HepG2 (cell line): ENCODE data around the gene ZBTB7B. TPM values are rescaled to one million over a fixed set of nuclear protein-coding genes. Genes with fewer than 3 reads are reported as not detected.

Source experiments
- ATF1 ChIP-seq: IDR thresholded peaks from 2 replicates; pipeline ENCODE4 v1.6.1; 2016; ENCODE audit warnings: mild to moderate bottlenecking, control low read depth
- CHCHD3 ChIP-seq: sonication (generic); formaldehyde crosslinking; IDR thresholded peaks from 2 replicates; pipeline ENCODE4 v1.8.0; 2022; ENCODE audit warnings: mild to moderate bottlenecking, missing genetic modification reagents, moderate library complexity
- ESRRA ChIP-seq: sonication (generic); formaldehyde crosslinking; IDR thresholded peaks from 2 replicates; pipeline ENCODE4 v1.5.1; 2020; ENCODE audit warnings: mild to moderate bottlenecking, low read depth, missing genetic modification reagents
- ETV5 ChIP-seq: IDR thresholded peaks from 2 replicates; pipeline ENCODE4 v1.6.1; 2018; ENCODE audit warnings: missing biosample characterization, missing genetic modification reagents, inconsistent platforms, borderline replicate concordance
- FOXK1 ChIP-seq: sonication (generic); formaldehyde crosslinking; IDR thresholded peaks from 2 replicates; pipeline ENCODE4 v1.4.0; 2020; ENCODE audit warnings: low read depth, missing genetic modification reagents, borderline replicate concordance
- GZF1 ChIP-seq: sonication (generic); formaldehyde crosslinking; IDR thresholded peaks from 2 replicates; pipeline ENCODE4 v1.5.1; 2020; ENCODE audit warnings: mild to moderate bottlenecking, missing genetic modification reagents
- HNF1B ChIP-seq: sonication (generic); formaldehyde crosslinking; IDR thresholded peaks from 2 replicates; pipeline ENCODE4 v1.5.1; 2020; ENCODE audit warnings: mild to moderate bottlenecking, moderate library complexity, missing genetic modification reagents
- HOXA3 ChIP-seq: sonication (generic); formaldehyde crosslinking; IDR thresholded peaks from 2 replicates; pipeline ENCODE4 v1.5.0; 2020; ENCODE audit warnings: missing genetic modification reagents
- NBN ChIP-seq: fragments of 450-650 bp; conservative IDR thresholded peaks from 2 replicates; pipeline ENCODE4 v1.6.1; 2017
- NFE2 ChIP-seq: sonication (generic); formaldehyde crosslinking; IDR thresholded peaks from 2 replicates; pipeline ENCODE4 v1.4.0; 2020; ENCODE audit warnings: missing genetic modification reagents
- PLSCR1 ChIP-seq: sonication (generic); formaldehyde crosslinking; IDR thresholded peaks from 2 replicates; pipeline ENCODE4 v1.5.0; 2020; ENCODE audit warnings: missing genetic modification reagents, mild to moderate bottlenecking, borderline replicate concordance
- POLR2AphosphoS5 ChIP-seq: IDR thresholded peaks from 2 replicates; pipeline ENCODE4 v1.6.1; 2012; ENCODE audit warnings: low read depth, low read length
- SNAI1 ChIP-seq: sonication (generic); formaldehyde crosslinking; IDR thresholded peaks from 2 replicates; pipeline ENCODE4 v1.5.0; 2020; ENCODE audit warnings: mild to moderate bottlenecking, missing genetic modification reagents, borderline replicate concordance
- ZHX1 ChIP-seq: sonication (generic); formaldehyde crosslinking; IDR thresholded peaks from 2 replicates; pipeline ENCODE4 v1.8.1; 2022; ENCODE audit warnings: low read depth, mild to moderate bottlenecking, missing genetic modification reagents
- ZNF101 ChIP-seq: sonication (generic); formaldehyde crosslinking; IDR thresholded peaks from 2 replicates; pipeline ENCODE4 v1.4.0; 2020; ENCODE audit warnings: mild to moderate bottlenecking, low read depth, missing genetic modification reagents, borderline replicate concordance
- ZNF124 ChIP-seq: sonication (generic); formaldehyde crosslinking; IDR thresholded peaks from 2 replicates; pipeline ENCODE4 v1.4.0; 2020; ENCODE audit warnings: missing genetic modification reagents
- ZNF251 ChIP-seq: sonication (generic); formaldehyde crosslinking; IDR thresholded peaks from 2 replicates; pipeline ENCODE4 v1.9.0; 2021; ENCODE audit warnings: mild to moderate bottlenecking, missing genetic modification reagents
- ZNF256 ChIP-seq: sonication (generic); formaldehyde crosslinking; conservative IDR thresholded peaks from 2 replicates; pipeline ENCODE4 v1.4.0; 2020; ENCODE audit warnings: missing genetic modification reagents
- ZNF446 ChIP-seq: sonication (generic); formaldehyde crosslinking; IDR thresholded peaks from 2 replicates; pipeline ENCODE4 v1.5.0; 2020; ENCODE audit warnings: mild to moderate bottlenecking, missing genetic modification reagents
- ZNF451 ChIP-seq: sonication (generic); formaldehyde crosslinking; IDR thresholded peaks from 2 replicates; pipeline ENCODE4 v1.5.0; 2020; ENCODE audit warnings: mild to moderate bottlenecking, missing genetic modification reagents
- ZNF460 ChIP-seq: sonication (generic); formaldehyde crosslinking; IDR thresholded peaks from 2 replicates; pipeline ENCODE4 v1.5.1; 2020; ENCODE audit warnings: missing genetic modification reagents, mild to moderate bottlenecking, borderline replicate concordance
- ZNF691 ChIP-seq: sonication (generic); formaldehyde crosslinking; IDR thresholded peaks from 2 replicates; pipeline ENCODE4 v1.4.0; 2020; ENCODE audit warnings: missing genetic modification reagents, low read depth, mild to moderate bottlenecking, borderline replicate concordance
- ZNF777 ChIP-seq: sonication (generic); formaldehyde crosslinking; IDR thresholded peaks from 2 replicates; pipeline ENCODE4 v1.4.0; 2020; ENCODE audit warnings: missing genetic modification reagents
- polyA plus RNA-seq, 8 experiments: library from polyadenylated mRNA; depleted of rRNA in 3 of 8; stranded (reverse) in 7 of 8; unstranded in 1 of 8; fragments of >200 nt; fragmentation: Illumina TruSeq in 4 of 8; extraction: Trizol in 4 of 8; gene quantifications; 2 replicates each; pipeline versions ENCODE4 v1.2.1 to v1.2.3, GENCODE V29; 2011 to 2016; ENCODE audit warnings: low read depth in 4 of 8, missing spikeins in 1 of 8, mixed read lengths in 1 of 8; ENCODE audit not compliant: insufficient read depth in 1 of 8
- total RNA-seq, 5 experiments: library from RNA; depleted of rRNA; stranded (reverse); fragments of >200 nt; fragmentation: Illumina TruSeq; extraction: Trizol; gene quantifications; 2 replicates each; pipeline ENCODE4 v1.2.3, GENCODE V29; 2016; ENCODE audit warnings: low read depth in 1 of 5

ZBTB7B gene
- total and polyA plus RNA-seq, 2 of the 13 experiments (the other 11 are each of a cell fraction or from before 2014, with no cell fraction given) = 15.5 to 17.5 TPM

DNA sequence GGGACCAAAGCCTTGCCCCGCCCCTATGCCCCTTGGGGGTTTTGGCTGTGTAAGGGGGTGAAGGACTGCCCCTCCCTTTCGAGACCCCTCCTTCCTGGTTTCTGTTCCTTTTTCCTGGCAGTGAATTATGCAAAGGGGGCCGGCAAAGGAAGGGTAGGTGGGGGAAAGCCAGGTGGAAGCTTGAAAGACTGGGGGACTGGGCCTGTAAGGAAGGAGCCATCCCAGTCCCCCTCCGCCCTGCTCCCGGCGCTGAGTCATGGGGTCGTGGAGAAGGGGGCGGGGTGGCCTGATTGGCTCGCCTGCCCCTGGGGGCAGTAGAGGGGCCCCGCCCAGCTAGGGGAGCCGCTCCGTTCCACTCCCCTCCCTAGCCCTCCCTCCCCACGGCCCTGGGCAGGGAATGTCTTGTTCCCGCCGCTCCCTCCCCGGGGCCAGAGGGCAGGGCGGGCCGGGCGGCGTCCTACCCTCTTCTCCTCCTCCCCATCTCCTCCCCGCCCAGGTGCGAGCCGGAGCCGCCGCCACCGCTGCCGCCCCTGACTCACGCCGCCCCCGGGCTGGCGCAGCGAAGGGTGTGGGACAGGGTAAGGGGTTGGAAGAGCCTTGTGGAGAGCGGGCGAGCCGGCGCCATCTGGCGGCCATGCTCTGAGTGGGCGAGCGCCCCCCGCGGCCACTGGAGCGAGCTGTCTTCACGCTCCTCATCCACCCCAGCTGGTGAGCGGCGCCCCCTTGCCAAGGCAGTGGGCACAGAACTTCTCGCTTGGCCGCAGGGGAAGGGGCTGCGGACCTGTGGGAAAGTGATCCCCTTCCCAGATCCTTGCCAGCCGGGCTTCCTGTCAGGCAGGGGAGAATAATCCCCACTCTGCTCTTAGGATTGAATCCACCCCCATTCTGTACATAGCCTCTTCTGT lies 14.7 kb downstream of the ZBTB7B start (continued):
- no peak; the same call in 1 of the 2 replicates for TF ChIP-seq ZNF460 (CRISPR knock-in tag)
- peak; percentile 33; the same call in 1 of the 2 replicates for TF ChIP-seq ZNF446 (CRISPR knock-in tag)
- TF ChIP-seq POLR2AphosphoS5 = peak; percentile 48; the same call in 1 of the 2 replicates
- TF ChIP-seq PLSCR1 = no peak
- TF ChIP-seq ZNF451 (CRISPR knock-in tag) = peak; percentile 92
- TF ChIP-seq ZNF777 (CRISPR knock-in tag) = peak; percentile 48
- TF ChIP-seq CHCHD3 = peak; percentile 86; the same call in 1 of the 2 replicates
- TF ChIP-seq SNAI1 (CRISPR knock-in tag) = 0 out of 2 replicates have a peak, but pooled peaks have one; percentile 22
- TF ChIP-seq HNF1B (CRISPR knock-in tag) = 0 out of 2 replicates have a peak, but pooled peaks have one; percentile 87
- no peak for TF ChIP-seq NBN
- TF ChIP-seq FOXK1 (CRISPR knock-in tag) = peak; percentile 46; the same call in 1 of the 2 replicates
- 0 out of 2 replicates have a peak, but pooled peaks have one; percentile 48 for TF ChIP-seq NFE2
- TF ChIP-seq ZNF256 (CRISPR knock-in tag) = peak; percentile 67; the same call in 1 of the 2 replicates
- TF ChIP-seq ZHX1 (CRISPR knock-in tag) = peak; percentile 74; the same call in 1 of the 2 replicates
- peak; percentile 83; the same call in 1 of the 2 replicates for TF ChIP-seq GZF1 (CRISPR knock-in tag)
- peak; percentile 40; the same call in 1 of the 2 replicates for TF ChIP-seq ZNF124
- TF ChIP-seq ZNF691 = peak; percentile 80; the same call in 1 of the 2 replicates
- peak; percentile 72 for TF ChIP-seq ETV5 (CRISPR knock-in tag)
- TF ChIP-seq ZNF251 (CRISPR knock-in tag) = no peak
- peak; percentile 90 for TF ChIP-seq HOXA3 (CRISPR knock-in tag)
- no peak; the same call in 1 of the 2 replicates for TF ChIP-seq ESRRA (CRISPR knock-in tag)
- TF ChIP-seq ZNF101 (CRISPR knock-in tag) = no peak
- TF ChIP-seq ATF1 = no peak
